COR-L47 (cell line): ENCODE data around the gene SRD5A1.
"Not testable (repeated sequence)": the region's sequence is repeated elsewhere in the genome, so short reads cannot be mapped to it uniquely, and the experiment has no call there.

Experiments used
- DNase-seq: peaks from one replicate; lab custom pipeline; 2025; lab: John Stamatoyannopoulos, UW

Gene SRD5A1

GRCh38 chr5:6644794-6645241, 11.6 kb downstream of the SRD5A1 start:
- DNase-seq = no peak

- not testable (repeated sequence) for DNase-seq
These were observed 12.5 kb downstream of the SRD5A1 start for GRCh38 chr5:6645571-6646362.

GRCh38 chr5:6649186-6649585, 15.9 kb downstream of the SRD5A1 start:
- no peak for DNase-seq

GRCh38 chr5:6649681-6650080, 16.4 kb downstream of the SRD5A1 start:
- no peak for DNase-seq

GRCh38 chr5:6652025-6652424, 18.8 kb downstream of the SRD5A1 start:
- DNase-seq = peak; percentile 4

- no peak for DNase-seq
These were observed 22.2 kb downstream of the SRD5A1 start for GRCh38 chr5:6655432-6655831.

GRCh38 chr5:6656680-6657079, 23.4 kb downstream of the SRD5A1 start:
- DNase-seq = no peak

GRCh38 chr5:6659941-6660684, 26.9 kb downstream of the SRD5A1 start:
- DNase-seq = no peak

- DNase-seq = no peak
These were observed 27.4 kb downstream of the SRD5A1 start for GRCh38 chr5:6660688-6661087.

GRCh38 chr5:6666762-6667161, 33.5 kb downstream of the SRD5A1 start:
- no peak for DNase-seq

GRCh38 chr5:6667648-6668047, 34.4 kb downstream of the SRD5A1 start:
- no peak for DNase-seq

GRCh38 chr5:6668717-6669116, 35.5 kb downstream of the SRD5A1 start:
- not testable (repeated sequence) for DNase-seq

- no peak for DNase-seq
These were observed 39.8 kb downstream of the SRD5A1 start for GRCh38 chr5:6673031-6673430.

GRCh38 chr5:6673963-6674362, 40.7 kb downstream of the SRD5A1 start:
- DNase-seq = no peak

- DNase-seq = no peak
These were observed 41.2 kb downstream of the SRD5A1 start for GRCh38 chr5:6674421-6674820.

- DNase-seq = no peak
These were observed 41.6 kb downstream of the SRD5A1 start for GRCh38 chr5:6674886-6675285.

- no peak for DNase-seq
These were observed 42.7 kb downstream of the SRD5A1 start for GRCh38 chr5:6675784-6676491.

GRCh38 chr5:6676702-6677101, 43.5 kb downstream of the SRD5A1 start:
- no peak for DNase-seq

- DNase-seq = no peak
These were observed 45.1 kb downstream of the SRD5A1 start for GRCh38 chr5:6678385-6678784.

- DNase-seq = no peak
These were observed 47.7 kb downstream of the SRD5A1 start for GRCh38 chr5:6680922-6681321.

GRCh38 chr5:6681682-6682081, 48.4 kb downstream of the SRD5A1 start:
- no peak for DNase-seq

GRCh38 chr5:6682239-6682638, 49.0 kb downstream of the SRD5A1 start:
- no peak for DNase-seq

- DNase-seq = no peak
These were observed 50.0 kb downstream of the SRD5A1 start for GRCh38 chr5:6683241-6683640.
